CD4-positive, alpha-beta T cell treated with Interferon gamma for 1 hour (primary cell): ENCODE results near the gene OR13J1.
"Not testable (repeated sequence)": the region's sequence is repeated elsewhere in the genome, so short reads cannot be mapped to it uniquely, and the experiment has no call there.

ENCODE experiments used
- DNase-seq: peaks from one replicate; pipeline ENCODE4 v3.0.0-alpha.2; 2020

The OR13J1 gene

DNA sequence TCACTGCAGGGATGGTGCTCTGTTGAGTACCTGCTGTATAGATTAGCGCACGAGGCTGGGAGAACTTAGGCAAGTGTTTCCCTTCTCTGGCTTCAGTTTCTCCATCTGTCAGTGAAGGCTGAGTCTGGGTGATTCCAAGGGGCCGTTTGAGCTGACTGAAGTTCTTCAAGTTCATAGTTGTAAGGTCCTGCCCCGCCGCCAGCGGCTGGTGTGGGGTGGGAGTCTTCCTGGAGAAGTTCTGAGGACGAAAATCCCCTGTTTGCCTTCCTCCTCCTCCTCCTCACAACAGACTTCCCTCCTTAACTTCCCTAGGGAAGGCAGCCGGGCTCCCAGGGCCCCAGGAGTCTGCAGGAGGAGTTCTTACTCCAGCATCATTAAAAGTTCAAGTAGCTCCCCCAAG lies 34.1 kb upstream of the OR13J1 start:
- no peak for DNase-seq

DNA sequence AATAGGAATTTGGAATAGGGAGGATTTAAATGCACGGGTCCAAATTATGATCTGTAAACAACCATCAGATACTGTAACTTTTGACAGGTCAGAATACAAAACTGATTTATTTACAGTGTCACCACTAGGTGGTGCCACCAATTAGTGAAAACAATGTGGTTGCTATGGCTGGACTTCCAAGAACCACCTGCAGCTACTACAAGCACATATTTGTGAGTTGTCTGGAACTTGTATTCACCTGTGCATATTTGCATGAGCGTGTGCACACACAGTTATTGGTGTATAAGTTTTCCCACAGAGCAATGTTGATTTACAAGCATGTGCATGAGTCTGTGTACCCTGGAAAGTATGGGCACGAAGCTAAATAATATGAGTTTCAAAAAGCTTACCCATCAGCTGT lies 32.8 kb upstream of the OR13J1 start:
- peak; percentile 18 for DNase-seq

DNA sequence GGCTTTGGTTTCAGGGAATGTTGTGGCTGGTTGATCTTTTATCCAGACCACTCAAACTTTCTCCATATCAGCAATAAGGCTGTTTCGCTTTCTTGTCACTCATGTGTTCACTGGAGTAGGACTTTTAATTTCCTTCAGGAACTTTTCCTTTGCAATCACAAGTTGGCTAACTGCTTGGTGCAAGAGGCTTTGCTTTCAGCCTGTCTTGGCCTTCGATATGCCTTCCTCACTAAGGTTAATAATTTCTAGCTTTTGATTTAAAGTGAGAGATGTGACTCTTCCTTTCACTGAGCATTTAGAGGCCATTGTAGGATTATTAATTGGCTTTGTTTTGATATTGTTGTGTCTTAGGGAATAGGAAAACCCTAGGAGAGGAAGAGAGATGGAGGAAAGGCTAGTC lies 28.8 kb upstream of the OR13J1 start:
- no peak for DNase-seq

DNA sequence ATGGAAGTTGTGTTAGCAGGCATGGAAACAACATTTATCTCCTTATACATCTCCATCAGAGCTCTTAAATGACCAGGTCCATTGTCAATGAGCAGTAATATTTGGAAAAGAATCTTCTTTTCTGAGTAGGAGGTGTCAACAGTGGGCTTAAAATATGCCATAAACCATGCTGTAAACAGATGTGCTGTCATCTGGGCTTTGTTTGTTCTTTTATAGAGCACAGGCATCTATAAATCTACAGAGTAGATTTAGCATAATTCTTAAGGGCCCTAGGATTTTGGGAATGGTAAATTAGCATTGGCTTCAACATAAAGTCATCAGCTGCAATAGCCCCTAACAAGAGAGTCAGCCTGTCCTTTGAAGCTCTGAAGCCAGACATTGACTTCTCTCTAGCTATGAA lies 28.1 kb upstream of the OR13J1 start:
- no peak for DNase-seq

DNA sequence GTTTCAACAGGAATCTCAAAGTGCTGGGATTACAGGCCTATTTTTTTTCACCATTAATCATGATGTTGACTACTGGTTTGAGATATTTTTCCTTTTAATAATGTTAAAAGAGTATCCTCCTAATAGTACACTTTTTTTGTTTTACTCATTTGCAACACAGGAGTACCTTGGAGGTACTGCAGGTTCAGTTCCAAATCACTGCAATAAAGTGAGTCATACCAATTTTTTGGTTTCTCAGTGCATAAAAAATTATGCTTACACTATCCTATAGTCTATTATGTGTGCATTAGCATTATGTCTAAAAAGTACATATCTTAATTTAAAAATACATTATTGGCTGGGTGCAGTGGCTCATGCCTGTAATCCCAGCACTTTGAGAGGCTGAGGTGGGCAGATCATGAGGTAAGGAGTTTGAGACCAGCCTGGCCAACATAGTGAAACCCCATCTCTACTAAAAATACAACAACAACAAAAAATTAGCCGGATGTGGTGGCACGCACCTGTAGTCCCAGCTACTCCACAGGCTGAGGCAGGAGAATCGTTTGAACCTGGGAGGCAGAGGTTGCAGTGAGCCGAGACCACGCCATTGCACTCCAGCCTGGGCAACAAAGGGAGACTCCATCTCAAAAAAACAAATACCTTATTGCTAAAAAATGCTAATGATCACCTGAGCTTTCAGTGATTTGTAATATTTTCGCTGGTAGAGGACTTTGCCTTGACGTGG lies 27.3 kb upstream of the OR13J1 start:
- not testable (repeated sequence) for DNase-seq

DNA sequence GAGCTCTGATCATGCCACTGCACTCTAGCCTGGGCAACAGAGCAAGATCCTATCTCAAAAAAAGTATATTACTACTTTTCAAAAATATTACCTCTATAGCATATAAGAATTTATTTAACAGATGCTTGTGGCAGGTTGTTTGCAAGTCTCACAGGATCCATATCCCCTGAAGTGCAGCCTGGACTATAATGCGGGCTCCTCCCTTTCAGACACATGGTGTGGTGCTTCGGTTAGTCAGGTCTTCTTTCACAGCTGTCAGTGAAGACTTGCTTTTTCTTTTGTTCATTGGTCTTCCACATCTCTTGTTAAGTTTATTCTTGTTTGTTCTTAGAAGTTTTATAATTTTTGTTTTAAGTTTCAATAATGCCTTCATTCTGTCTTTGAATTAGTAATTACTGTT lies 26.4 kb upstream of the OR13J1 start:
- DNase-seq: no peak

DNA sequence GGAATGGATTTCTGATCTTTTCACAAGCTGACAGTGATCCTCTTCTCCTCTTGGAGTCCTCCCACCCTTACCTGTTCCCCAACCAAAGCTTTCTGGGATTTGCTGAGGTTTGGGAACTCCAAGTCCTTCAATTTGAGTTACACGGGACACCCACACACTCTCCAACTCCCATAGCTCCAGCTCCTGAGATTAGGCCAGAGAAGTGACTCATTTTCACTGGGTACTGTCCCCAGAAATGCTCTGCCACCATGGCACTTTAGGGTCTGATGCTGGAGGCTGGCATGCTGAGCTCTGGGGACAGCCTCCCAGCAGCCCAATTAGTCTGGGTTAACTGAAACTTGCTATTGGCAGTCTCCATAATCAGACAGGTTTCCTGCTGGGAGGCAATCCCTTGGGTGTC lies 21.9 kb upstream of the OR13J1 start:
- DNase-seq: no peak

DNA sequence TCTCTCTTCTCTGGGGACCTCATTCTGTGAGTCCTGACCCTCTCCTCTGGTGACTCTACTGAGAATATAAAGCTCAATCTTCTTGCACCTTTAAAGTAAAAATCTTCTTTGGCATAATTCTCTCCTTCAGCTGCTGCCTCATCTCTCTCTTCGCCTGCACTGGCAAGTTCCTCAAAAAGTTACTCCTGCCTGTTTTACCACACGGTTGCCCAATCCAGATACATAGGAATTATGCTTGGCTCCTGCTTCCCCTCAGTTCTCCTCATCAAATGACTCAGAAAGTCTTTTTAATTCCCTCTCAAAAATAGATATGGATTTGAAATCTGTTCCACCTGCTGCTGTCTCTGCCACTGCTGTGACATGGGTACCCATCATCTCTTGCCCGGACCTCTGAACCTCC lies 21.4 kb upstream of the OR13J1 start:
- DNase-seq: no peak

DNA sequence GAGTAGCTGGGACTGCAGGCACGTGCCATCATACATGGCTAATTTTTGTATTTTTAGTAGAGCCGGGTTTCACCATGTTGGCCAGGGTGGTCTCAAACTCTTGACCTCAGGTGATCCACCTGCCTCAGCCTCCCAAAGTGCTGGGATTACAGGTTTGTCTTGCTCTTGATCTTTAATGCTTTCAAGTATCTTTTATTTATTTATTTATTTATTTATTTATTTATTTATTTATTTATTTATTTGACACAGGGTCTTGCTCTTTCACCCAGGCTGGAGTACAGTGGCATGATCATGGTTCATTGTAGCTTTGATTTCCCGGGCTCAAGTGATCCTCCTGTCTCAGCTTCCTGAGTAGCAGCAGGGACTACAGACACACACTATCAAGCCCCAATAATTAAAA lies 14.7 kb upstream of the OR13J1 start:
- not testable (repeated sequence) for DNase-seq

DNA sequence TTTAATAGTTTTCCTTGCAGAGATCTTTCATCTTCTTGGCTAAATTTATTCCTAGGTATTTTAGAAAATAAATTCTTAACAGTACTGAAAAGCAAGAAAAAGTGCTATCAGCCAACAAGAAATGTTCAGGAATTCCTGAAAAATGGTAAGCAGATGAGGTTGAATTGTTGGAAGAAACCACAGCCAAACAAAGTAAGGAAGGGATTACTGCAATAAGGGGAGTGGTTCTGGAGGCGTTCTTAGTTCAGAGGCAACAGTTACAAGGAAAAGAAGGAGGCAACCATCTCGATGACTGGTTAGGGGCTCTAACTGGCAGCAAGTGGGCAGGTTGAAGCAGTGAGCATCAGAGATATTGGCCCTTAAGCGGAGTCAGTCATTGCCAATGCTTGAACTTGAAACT lies 12.8 kb upstream of the OR13J1 start:
- DNase-seq: no peak

DNA sequence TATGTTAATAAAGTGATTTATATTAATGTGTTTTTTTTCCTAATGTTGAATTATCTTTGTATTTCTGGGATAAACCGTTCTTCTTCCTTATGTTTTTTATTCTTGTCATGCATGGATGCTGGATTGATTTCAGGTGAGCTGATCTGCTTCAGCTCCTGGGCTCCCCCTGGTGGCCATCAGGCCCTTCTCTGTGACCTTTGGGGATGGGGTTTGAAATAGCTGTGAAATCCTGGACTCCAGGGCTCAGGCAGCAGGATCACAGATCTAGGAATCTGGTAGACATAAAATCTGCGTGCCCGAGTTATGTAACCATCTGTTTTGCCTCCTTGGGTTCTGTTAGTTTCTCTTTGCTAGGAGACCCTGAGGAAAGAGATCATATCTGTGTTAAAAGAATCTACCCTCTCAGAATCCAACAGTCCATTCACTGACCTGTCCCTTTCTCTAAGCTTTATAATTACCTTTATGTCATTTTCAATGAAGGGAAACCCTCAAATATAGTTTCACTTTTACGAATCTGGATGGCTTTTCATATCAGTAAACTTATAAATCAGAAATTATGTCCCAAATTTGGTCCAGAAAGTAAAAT lies 12.2 kb upstream of the OR13J1 start:
- peak; percentile 70 for DNase-seq

DNA sequence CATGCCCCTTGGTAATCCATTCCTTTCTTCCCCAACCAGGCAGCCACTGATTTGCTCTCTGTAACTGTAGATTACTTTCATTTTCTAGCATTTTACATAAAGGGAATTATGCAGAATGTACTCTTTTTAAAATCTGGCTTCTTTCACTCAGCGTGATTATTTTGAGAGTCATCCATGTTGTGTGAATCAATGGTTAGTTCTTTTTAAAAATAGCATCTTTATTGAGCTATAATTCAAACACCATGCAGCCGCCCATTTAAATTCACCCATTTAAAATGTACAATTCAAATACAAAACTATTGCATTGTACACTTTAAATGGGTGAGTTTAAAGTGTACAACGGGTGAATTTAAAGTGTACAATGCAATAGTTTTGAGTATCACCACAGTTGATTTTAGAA lies 2.3 kb upstream of the OR13J1 start:
- no peak for DNase-seq

DNA sequence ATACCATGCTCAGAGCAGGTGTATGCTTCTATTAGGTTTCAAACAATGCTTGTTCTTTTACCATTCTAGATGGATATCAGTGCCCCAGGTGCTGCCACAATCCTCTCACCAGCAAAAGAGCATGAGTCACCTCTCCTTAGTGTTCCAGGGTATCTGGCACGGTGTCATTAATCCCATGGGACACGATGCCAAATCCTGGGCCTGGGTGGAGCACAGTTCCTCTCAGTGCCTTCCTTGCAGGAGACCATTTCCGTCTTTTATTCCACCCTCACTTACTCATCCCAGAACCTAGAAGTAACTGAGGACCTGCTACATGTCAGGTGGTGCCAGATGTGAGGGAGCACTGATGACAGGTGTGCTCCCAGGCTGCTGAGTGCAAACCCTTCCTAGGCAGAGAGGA lies 1.3 kb upstream of the OR13J1 start:
- no peak for DNase-seq

DNA sequence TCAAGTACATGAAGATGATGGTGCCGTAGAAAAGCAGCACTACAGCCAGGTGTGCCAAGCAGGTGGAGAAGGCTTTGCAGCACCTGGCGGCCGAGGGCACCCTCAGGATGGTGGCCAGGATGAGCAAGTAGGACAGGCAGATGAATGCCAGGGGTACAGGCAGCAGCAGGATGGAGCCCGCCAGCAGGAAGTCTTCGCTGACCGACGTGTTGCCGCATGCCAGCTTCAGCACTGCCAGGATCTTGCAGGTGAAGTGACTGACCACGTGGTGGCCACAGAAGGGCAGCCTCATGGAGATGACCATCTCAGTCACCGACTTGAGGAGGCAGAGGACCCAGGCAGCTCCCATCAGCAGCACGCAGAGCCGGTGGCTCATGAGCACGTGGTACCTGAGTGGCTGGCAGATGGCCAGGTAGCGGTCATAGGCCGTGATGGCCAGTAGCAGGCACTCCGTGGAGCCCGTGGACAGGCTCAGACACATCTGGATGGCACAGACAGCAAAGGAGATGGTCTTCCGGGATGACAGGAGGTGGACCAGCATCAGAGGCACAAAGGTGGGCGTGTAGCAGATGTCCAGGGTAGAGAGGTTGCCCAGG lies 482 bp downstream of the OR13J1 start:
- no peak for DNase-seq

DNA sequence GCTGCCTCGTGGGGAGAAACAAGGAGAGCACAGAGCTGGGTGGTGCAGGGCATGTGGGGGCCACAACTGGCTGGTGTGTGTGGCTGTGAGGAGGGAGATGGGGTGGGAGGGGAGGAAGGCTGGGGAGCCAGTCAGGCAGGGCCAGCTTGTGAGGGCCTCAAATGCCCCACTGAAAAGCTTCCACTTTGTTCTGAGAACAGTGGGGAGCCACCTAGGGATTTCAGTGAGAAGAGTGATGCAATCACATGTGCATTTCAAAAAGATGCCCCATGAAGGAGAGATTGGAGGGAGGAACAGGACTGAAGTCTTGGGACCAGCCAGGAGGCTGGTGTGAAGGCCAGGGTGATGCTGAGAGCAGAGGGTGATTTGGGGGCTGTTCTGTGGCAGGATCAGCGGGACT lies 1.3 kb downstream of the OR13J1 start:
- DNase-seq: no peak

DNA sequence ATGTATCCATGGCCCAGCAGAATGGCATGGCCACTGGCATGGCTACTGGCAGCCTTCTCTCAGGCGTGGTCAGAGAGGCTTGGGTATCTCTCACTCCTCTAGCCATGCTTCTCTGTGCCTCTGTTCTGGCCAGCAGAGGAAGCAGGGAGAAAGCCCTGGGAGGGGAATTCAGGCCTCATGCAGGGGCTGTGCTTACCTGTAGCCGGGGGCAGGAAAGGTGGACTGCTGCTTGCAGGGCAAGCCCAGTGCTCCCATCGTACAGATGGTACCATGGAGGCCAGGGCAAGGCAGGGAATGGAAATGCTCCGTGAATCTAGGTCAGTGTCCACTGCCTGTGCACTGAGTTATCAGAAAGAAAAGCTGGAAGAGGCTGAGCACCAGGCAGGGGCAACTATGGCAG lies 2.7 kb downstream of the OR13J1 start:
- no peak for DNase-seq

DNA sequence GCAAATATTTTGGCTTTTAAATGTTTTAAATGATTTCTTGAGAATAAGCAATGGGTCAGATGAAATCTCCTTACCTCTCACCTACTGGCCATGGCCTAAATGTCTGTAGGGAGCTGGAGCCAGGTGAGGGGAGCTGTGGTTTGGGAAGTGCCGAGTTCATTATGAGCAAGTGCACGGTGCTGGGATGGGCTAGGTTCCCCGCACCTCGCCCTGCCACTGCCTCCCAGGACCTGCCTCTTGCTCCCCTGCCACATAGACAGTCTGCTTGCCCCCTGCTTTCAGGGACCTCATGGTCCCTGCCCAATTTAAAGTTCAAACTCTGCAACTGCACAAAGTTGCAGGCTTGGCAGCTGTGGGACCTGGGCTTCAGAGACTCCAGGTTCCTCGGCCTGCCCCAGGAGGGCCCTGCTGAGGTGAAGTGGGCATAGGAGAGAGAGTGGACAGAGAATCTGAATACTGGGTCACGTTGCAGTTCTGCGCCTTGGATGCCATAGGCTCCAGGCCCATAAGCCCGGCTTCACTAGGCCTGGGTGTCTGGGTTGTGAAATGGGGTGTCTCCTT lies 5.4 kb downstream of the OR13J1 start:
- no peak for DNase-seq

DNA sequence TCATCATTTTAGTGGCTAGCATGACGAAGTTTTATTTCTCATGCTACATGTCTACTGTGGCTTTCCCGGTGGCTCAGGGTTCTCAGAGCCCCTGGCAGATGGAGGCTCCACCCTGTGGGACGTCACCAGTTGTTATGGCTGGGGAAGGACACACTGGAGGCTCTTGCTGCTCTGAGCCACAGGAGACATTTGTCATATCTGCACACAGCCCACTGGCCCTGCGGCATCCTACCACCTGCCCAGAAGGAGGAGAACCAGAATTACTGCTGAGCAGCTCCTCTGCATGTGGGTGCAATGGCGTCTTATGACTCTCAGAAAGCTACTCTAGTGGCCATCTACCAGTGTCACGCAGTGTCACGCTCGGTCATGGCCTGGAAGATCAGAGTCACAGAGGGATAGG lies 6.6 kb downstream of the OR13J1 start:
- DNase-seq: no peak

DNA sequence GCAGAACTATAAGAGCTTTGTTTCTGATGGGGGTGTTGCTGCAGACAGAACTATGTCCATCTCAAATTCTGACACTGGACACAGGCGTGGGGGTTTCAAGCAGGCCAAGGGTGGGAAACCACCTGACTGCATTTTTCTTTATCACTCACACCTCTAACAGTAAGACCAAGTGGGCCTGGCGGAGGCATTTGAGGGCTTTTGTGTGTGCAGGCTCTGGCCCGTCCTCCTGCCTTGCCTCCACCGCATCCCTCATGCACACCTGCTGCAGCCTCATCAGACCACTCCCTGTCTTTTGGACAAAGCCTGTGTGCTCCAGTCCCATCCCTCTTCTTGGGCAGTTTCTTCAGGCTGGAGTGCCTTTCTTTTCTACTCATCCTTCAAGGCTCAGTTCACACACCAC lies 7.9 kb downstream of the OR13J1 start:
- DNase-seq: no peak

DNA sequence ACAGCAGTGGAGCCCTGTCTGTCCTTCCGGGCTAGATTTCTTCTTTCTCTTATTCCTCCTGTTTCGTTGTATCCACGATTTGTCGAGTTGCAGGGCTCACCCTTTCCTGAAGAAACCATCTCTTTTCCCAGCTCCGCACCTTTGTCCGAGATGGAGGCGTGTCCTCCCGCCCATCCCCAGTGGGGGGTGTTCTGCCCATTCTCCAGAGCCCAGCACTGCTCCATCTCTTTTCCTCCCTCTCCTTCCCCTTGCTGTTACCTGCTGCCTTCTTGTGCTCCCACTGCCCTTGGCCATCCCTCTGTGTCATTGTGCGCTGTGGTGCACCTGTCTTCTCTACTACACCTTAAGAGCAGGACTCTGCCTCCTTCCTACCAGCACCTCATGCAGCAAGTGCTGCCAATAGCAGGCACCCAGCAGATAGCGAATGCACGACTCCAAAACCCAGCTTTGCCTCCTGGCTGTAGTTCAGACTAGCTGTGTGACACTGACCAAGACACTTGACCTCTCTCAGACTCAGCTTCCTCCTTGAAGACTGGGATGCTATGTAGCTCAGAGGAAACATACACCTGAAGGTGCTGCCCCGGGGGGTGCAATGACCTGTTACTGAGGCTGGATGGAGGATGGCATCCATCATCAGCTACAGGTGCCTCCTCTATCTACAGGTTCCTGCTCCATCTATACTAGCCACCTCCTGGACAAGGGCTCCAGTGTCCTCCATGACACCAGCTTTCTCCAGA lies 8.9 kb downstream of the OR13J1 start:
- DNase-seq: no peak

DNA sequence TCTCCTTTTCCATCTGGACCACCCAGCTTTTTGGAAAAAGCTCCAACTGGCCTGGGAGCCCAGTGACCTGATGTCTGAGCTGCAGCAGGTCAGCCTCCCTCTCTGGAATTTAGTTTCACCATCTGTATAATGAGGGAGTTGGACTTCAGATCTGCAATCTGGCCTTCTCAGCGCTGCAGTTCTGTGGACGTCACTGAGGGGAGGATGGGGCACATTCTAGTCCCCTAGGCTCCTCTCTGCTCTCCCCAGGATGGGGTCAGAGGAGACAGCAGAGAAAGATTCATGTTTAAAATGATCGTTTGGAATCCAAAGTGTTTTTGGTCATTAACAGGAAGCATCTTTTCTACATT lies 10.2 kb downstream of the OR13J1 start:
- DNase-seq: no peak

DNA sequence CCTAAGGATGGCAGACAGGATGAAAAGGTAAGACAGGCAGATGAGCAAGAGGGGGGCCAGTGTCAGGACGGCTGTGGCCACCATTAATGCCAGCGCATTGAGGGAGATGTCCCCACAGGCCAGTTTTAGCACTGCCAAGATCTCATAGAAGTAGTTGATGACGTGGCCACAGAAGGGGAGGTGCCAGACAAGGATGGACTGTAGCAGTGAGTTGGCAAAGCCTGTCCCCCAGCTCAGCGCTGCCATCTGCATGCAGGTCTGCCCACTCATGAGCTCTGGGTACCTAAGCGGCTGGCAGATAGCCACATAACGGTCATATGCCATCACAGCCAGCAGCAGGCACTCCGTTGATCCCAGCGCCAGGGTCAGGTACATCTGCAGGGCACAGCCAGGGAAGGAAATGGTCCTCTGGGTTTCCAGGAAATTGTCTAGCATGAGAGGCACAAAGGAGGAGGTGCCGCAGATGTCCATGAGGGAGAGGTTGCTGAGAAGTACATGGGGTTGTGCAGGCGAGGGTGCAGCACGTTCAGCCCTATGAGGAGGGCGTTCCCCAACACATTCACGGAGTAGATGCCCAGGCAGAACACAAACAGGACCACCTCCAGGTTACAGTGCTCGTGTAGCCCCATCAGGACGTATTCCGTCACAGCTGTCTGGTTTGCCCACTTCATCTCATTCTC lies 10.8 kb downstream of the OR13J1 start:
- peak; percentile 50 for DNase-seq

DNA sequence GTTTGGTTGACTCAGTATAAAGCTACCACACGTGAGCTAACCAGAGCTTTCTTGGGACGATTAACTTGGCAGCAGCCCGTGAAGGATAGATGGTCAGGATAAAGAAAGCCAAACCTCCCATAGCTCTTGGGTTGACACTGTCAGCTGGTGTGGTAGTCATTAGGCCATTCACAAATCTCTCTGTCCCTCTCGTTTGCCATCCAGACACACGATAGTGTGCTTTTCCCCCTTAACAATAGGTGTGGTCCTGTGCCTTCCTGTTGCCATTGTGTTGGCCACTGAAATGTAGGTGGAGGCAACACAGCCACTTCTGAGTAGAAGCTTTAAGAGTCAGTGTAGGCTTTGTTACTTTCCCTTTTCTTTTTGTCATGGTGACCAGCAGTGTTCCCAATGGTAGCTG lies 11.7 kb downstream of the OR13J1 start:
- DNase-seq: no peak
